Bronchial epithelial cell (primary cell): ENCODE data around the gene HACD2. TPM values are rescaled to one million over a fixed set of nuclear protein-coding genes. Genes with fewer than 3 reads are reported as not detected.

Experiments
- DNase-seq: peaks from one replicate; pipeline ENCODE4 v3.0.0-alpha.2; 2010; ENCODE audit warnings: low read depth
- FAIRE-seq: peaks from 2 replicates; lab custom pipeline; 2011; peaks lifted over from hg19 to GRCh38; lab: Jason Lieb, UNC
- H3K27me3 ChIP-seq: 2 replicates; pipeline ENCODE4 v1.5.1; 2011; ENCODE audit warnings: low read length; ENCODE audit not compliant: control insufficient read depth, insufficient read depth
- H3K36me3 ChIP-seq: 2 replicates; pipeline ENCODE4 v1.5.1; 2011; ENCODE audit warnings: low read length; ENCODE audit not compliant: control insufficient read depth, insufficient read depth
- H3K4me3 ChIP-seq: 2 replicates; pipeline ENCODE4 v1.5.1; 2011; ENCODE audit warnings: mild to moderate bottlenecking, low read depth, low read length, control low read depth
- total RNA-seq: library from RNA; depleted of rRNA; stranded (reverse); fragments of >200 nt; gene quantifications from 2 replicates; pipeline ENCODE4 v1.2.1, GENCODE V29; 2014
- TF ChIP-seq, protein P1 (sequence below): IDR thresholded peaks from 2 replicates; pipeline ENCODE4 v1.5.1; 2011; ENCODE audit warnings: mild to moderate bottlenecking, moderate library complexity, low read length, control low read depth, inconsistent platforms; ENCODE audit not compliant: insufficient read depth, severe bottlenecking

HACD2 gene
- total RNA-seq, 1 donor from 2014 or later, result 46.6 TPM

DNA sequence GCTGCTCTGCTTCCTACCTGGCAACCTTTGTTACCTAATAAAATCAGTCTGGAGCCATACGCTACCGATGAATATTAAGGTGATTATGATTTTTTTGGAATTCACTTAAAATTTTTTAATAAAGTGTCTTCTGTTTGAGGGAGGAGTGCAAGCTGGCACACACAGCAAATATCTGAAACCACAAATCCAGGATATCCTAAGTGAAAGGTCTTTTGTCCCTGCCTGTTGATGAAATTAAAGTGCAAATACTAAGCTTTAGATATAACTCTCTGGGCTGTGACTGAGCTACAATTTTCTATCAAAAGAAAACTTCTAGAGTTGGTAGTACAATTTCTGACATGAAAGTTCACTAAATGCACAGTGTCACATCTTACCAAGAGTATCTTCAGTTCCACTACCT lies 23.7 kb downstream of the HACD2 start:
- H3K27me3 ChIP-seq, result no peaks in the 10 kb centered on the region
- TF ChIP-seq, protein P1, sequence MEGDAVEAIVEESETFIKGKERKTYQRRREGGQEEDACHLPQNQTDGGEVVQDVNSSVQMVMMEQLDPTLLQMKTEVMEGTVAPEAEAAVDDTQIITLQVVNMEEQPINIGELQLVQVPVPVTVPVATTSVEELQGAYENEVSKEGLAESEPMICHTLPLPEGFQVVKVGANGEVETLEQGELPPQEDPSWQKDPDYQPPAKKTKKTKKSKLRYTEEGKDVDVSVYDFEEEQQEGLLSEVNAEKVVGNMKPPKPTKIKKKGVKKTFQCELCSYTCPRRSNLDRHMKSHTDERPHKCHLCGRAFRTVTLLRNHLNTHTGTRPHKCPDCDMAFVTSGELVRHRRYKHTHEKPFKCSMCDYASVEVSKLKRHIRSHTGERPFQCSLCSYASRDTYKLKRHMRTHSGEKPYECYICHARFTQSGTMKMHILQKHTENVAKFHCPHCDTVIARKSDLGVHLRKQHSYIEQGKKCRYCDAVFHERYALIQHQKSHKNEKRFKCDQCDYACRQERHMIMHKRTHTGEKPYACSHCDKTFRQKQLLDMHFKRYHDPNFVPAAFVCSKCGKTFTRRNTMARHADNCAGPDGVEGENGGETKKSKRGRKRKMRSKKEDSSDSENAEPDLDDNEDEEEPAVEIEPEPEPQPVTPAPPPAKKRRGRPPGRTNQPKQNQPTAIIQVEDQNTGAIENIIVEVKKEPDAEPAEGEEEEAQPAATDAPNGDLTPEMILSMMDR, result no peak
- H3K4me3 ChIP-seq, result no peak overlapping the region
- peaks cover 7% of the 10 kb centered on the region for H3K36me3 ChIP-seq
- no peak for DNase-seq
- FAIRE-seq, result no peak

DNA sequence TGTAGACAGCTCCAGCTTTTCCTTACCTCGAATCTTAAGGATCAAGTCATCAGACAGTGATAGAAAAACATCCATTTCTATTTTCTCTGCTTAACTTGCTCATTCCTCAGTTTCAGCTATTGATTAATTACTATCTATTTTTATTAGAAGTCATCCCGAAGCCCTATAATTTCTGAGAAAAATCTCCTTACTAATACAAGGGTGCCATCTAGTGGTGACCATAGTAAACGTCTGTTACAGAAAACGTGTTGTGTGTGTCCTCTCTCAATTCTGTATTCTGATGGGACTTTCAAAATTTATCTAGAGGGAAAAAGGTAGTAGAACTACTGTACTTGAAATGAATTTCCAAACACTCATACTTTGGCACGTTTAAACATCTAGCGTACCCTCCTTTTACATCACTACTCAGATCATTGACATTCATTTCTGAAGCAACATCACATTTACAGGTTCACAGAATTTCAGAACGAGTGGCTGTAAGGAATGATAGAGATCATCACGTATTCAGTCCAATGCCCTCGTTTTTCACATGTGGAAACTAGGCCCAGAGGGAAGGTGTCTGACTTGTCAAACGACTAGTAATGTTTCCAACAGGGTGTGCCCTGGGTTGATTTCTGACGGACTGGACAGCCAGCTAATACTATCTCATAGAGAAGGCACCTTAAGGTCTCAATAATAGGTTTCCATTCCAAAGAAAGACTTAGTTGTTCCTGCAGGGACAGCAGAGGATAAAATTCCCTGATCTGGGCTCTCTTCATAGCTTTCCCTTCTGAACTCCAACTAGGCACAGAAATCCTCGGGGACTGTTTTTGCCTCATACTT lies 25.6 kb downstream of the HACD2 start:
- Histone ChIP-seq H3K36me3 (peaks cover 8% of the 10 kb centered on the region), H3K4me3 (no peak overlapping the region), H3K27me3 (no peaks in the 10 kb centered on the region)
- TF ChIP-seq, protein P1, result peak; percentile 41
- DNase-seq, result peak; percentile 46
- FAIRE-seq, result no peak

DNA sequence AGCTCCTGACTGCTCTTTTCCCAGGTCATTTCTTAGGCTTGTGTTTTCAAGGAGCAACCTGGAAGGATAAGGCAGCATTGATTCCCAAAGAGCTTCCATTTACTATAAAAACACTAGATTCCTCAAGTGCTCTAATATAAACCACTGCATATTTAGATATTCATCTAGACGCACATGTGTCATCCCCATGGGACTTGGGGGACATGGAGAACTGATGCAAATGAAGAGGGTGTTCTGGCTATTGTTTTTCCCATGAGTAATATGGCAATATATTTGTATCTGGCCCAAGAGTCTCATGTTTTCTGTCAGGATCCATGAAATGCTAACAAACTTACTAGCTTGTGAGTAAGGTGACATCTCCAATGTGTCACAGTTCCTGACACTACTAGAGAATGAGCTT lies 31.3 kb downstream of the HACD2 start:
- FAIRE-seq, result no peak
- Histone ChIP-seq H3K4me3 (no peak overlapping the region), H3K27me3 (no peaks in the 10 kb centered on the region), H3K36me3 (peaks cover 16% of the 10 kb centered on the region)
- TF ChIP-seq, protein P1, result no peak
- DNase-seq, result no peak

DNA sequence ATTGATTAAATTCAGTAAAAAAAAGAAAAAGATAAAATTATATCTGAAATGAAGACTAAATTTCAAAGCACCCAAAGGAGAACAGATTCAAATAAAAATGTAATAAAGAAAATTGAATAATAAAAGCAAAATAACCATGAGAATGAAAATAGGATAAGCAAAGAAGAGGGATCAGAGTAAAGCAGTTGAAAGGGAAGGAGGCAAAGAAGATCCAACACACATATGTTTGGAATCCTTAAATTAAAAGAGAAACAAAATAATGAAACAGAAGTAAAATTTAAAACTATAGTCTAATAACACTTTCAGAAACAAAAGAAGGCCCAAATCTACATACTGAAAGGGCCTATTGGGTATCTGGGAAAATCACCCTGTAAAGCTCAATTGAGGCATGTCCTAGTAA lies 32.1 kb downstream of the HACD2 start:
- Histone ChIP-seq H3K27me3 (no peaks in the 10 kb centered on the region), H3K4me3 (no peak overlapping the region), H3K36me3 (peaks cover 16% of the 10 kb centered on the region)
- DNase-seq (no peak), FAIRE-seq (no peak)
- TF ChIP-seq, protein P1, result no peak

DNA sequence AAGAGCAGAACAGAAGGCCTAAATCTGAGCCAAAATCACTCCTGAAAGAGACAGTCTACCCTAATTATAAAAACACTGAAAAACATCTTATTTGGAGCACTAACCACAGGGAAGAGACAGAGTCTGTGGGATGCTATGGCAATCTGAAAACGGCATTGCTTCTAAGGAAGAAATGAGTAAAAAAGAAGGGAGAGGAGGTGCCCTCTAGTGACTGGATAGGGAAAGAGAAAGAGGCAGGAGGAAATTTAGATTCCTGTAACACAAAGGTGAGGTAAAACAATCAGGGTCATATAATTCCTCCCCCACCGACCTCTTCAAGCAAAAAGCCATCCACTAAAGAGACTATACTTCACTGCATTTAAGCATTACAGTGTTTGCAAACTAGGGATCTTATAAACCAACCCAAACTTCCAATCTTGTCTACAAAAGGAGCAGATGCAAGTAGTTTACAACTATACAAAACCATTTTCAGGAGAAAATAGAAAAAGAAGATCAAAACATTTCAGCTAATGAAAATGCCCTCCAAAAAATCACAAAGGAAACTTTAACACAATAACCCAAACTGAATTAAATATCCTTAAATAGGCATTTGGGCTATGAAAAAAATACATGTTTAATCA lies 32.6 kb downstream of the HACD2 start:
- DNase-seq (no peak), FAIRE-seq (no peak)
- Histone ChIP-seq H3K27me3 (no peaks in the 10 kb centered on the region), H3K4me3 (no peak overlapping the region), H3K36me3 (peaks cover 16% of the 10 kb centered on the region)
- TF ChIP-seq, protein P1, result peak; percentile 40
